Karpas-422 (cell line): ENCODE measurements around the gene CACUL1. TPM values are rescaled to one million over a fixed set of nuclear protein-coding genes. Genes with fewer than 3 reads are reported as not detected.
"Not testable (repeated sequence)": the region's sequence is repeated elsewhere in the genome, so short reads cannot be mapped to it uniquely, and the experiment has no call there.

Source experiments
- DNase-seq: peaks from one replicate; pipeline ENCODE4 v3.0.0-alpha.2; 2015
- H2AFZ ChIP-seq: fragments of 200-600 bp; sonication (generic); 2 replicates; pipeline ENCODE4 v1.6.1; 2014; ENCODE audit warnings: antibody characterized with exemption, low read length, mixed read lengths
- H3K27ac ChIP-seq: fragments of 200-600 bp; sonication (generic); 2 replicates; pipeline ENCODE4 v1.5.1; 2014; ENCODE audit warnings: mild to moderate bottlenecking, low read length, moderate library complexity
- H3K27me3 ChIP-seq: fragments of 200-600 bp; sonication (generic); 2 replicates; pipeline ENCODE4 v1.6.1; 2014; ENCODE audit warnings: low read length, mixed read lengths
- H3K36me3 ChIP-seq: fragments of 200-600 bp; sonication (generic); 2 replicates; pipeline ENCODE4 v1.6.1; 2014; ENCODE audit warnings: low read length, mixed read lengths; ENCODE audit not compliant: insufficient read depth
- H3K4me1 ChIP-seq: fragments of 200-600 bp; sonication (generic); 2 replicates; pipeline ENCODE4 v1.6.1; 2014; ENCODE audit warnings: mild to moderate bottlenecking, low read length, mixed read lengths
- H3K4me2 ChIP-seq: fragments of 200-600 bp; sonication (generic); 2 replicates; pipeline ENCODE4 v1.6.1; 2014; ENCODE audit warnings: low read length, low read depth, mild to moderate bottlenecking; ENCODE audit not compliant: poor library complexity, severe bottlenecking
- H3K4me3 ChIP-seq: fragments of 200-600 bp; sonication (generic); 2 replicates; pipeline ENCODE4 v1.5.1; 2014; ENCODE audit warnings: mild to moderate bottlenecking, antibody characterized with exemption, low read length, mixed read lengths
- H3K79me2 ChIP-seq: fragments of 200-600 bp; sonication (generic); 2 replicates; pipeline ENCODE4 v1.6.1; 2014; ENCODE audit warnings: mild to moderate bottlenecking, low read length, mixed read lengths
- H3K9ac ChIP-seq: fragments of 200-600 bp; sonication (generic); 2 replicates; pipeline ENCODE4 v1.6.0; 2014; ENCODE audit warnings: low read length
- H3K9me2 ChIP-seq: fragments of 200-600 bp; sonication (generic), shearing (Covaris generic); replicated peaks from 2 replicates; pipeline ENCODE4 v1.6.0; 2014; ENCODE audit warnings: mild to moderate bottlenecking, low read length, moderate library complexity; ENCODE audit not compliant: insufficient read depth
- H3K9me3 ChIP-seq: fragments of 300-700, 200-600 bp; sonication (generic); 2 replicates; pipeline ENCODE4 v1.6.1; 2014; ENCODE audit warnings: low read length, mixed read lengths
- H4K20me1 ChIP-seq: fragments of 200-600 bp; sonication (generic); 2 replicates; pipeline ENCODE4 v1.6.1; 2014; ENCODE audit warnings: mild to moderate bottlenecking, antibody characterized with exemption, low read length, low read depth; ENCODE audit not compliant: insufficient read depth
- total RNA-seq: library from RNA; depleted of rRNA; stranded (reverse); fragments of >200 nt; shearing (Covaris generic); gene quantifications from 2 replicates; pipeline ENCODE4 v1.2.3, GENCODE V29; 2014; ENCODE audit warnings: low replicate concordance

Gene CACUL1
- total RNA-seq, 1 experiment from 2014 or later, result 50.3 TPM

- no peak for DNase-seq
- Histone ChIP-seq H4K20me1 (peaks cover 4% of the 10 kb centered on the region; the same call in 1 of the 2 replicates), H3K27ac (no peak overlapping the region), H3K4me2 (no peak overlapping the region), H3K4me1 (peaks cover 9% of the 10 kb centered on the region), H3K79me2 (no peaks in the 10 kb centered on the region), H3K9me3 (no peaks in the 10 kb centered on the region), H3K36me3 (no peaks in the 10 kb centered on the region; the same call in 1 of the 2 replicates), H3K27me3 (no peaks in the 10 kb centered on the region), H2AFZ (no peak overlapping the region), H3K9me2 (no peaks in the 10 kb centered on the region), H3K4me3 (no peak overlapping the region), H3K9ac (no peak overlapping the region)
These were observed 86.4 kb downstream of the CACUL1 start for GRCh38 chr10:118668228-118668952.

GRCh38 chr10:118667732-118668131, 87.0 kb downstream of the CACUL1 start:
- Histone ChIP-seq H3K27me3 (no peaks in the 10 kb centered on the region), H3K27ac (no peak overlapping the region), H3K4me2 (no peak overlapping the region), H3K9ac (no peak overlapping the region), H3K79me2 (no peaks in the 10 kb centered on the region), H2AFZ (no peak overlapping the region), H3K4me1 (peaks cover 9% of the 10 kb centered on the region), H3K9me2 (no peaks in the 10 kb centered on the region), H3K9me3 (no peaks in the 10 kb centered on the region), H4K20me1 (no peaks in the 10 kb centered on the region), H3K4me3 (no peak overlapping the region), H3K36me3 (no peaks in the 10 kb centered on the region)
- no peak for DNase-seq

GRCh38 chr10:118666350-118666749, 88.4 kb downstream of the CACUL1 start:
- no peaks in the 10 kb centered on the region for H3K79me2 ChIP-seq
- H4K20me1 ChIP-seq, result no peaks in the 10 kb centered on the region
- H3K9me3 ChIP-seq, result no peaks in the 10 kb centered on the region
- no peak overlapping the region for H2AFZ ChIP-seq
- H3K36me3 ChIP-seq, result no peaks in the 10 kb centered on the region
- H3K27me3 ChIP-seq, result no peaks in the 10 kb centered on the region
- no peak overlapping the region for H3K4me3 ChIP-seq
- no peak for DNase-seq
- no peaks in the 10 kb centered on the region for H3K9me2 ChIP-seq
- no peak overlapping the region for H3K4me2 ChIP-seq
- no peak overlapping the region for H3K27ac ChIP-seq
- peaks cover 9% of the 10 kb centered on the region for H3K4me1 ChIP-seq
- H3K9ac ChIP-seq, result no peak overlapping the region

- Histone ChIP-seq H4K20me1 (no peaks in the 10 kb centered on the region), H3K4me3 (no peak overlapping the region), H3K36me3 (no peaks in the 10 kb centered on the region), H3K9ac (no peak overlapping the region), H3K4me2 (no peak overlapping the region), H2AFZ (no peak overlapping the region), H3K9me2 (no peaks in the 10 kb centered on the region), H3K27me3 (no peaks in the 10 kb centered on the region), H3K9me3 (no peaks in the 10 kb centered on the region), H3K79me2 (no peaks in the 10 kb centered on the region), H3K4me1 (peaks cover 2% of the 10 kb centered on the region), H3K27ac (no peak overlapping the region)
- DNase-seq, result peak; percentile 26
These were observed 90.4 kb downstream of the CACUL1 start for GRCh38 chr10:118664321-118664720.

GRCh38 chr10:118663176-118663575, 91.6 kb downstream of the CACUL1 start:
- no peak overlapping the region for H3K27ac ChIP-seq
- no peak overlapping the region for H3K9ac ChIP-seq
- H3K4me2 ChIP-seq, result no peak overlapping the region
- H3K4me3 ChIP-seq, result no peak overlapping the region
- H2AFZ ChIP-seq, result no peak overlapping the region
- no peaks in the 10 kb centered on the region for H3K9me2 ChIP-seq
- no peaks in the 10 kb centered on the region for H3K9me3 ChIP-seq
- no peak for DNase-seq
- H4K20me1 ChIP-seq, result no peaks in the 10 kb centered on the region
- H3K4me1 ChIP-seq, result no peaks in the 10 kb centered on the region
- H3K27me3 ChIP-seq, result no peaks in the 10 kb centered on the region
- no peaks in the 10 kb centered on the region for H3K36me3 ChIP-seq
- no peaks in the 10 kb centered on the region for H3K79me2 ChIP-seq

- Histone ChIP-seq H3K27me3 (no peaks in the 10 kb centered on the region), H4K20me1 (no peaks in the 10 kb centered on the region), H3K4me2 (no peak overlapping the region), H3K36me3 (no peaks in the 10 kb centered on the region), H3K4me1 (no peaks in the 10 kb centered on the region), H3K9ac (no peak overlapping the region), H2AFZ (no peak overlapping the region), H3K9me3 (no peaks in the 10 kb centered on the region), H3K27ac (no peak overlapping the region), H3K9me2 (no peaks in the 10 kb centered on the region), H3K4me3 (no peak overlapping the region), H3K79me2 (no peaks in the 10 kb centered on the region)
- peak; percentile 34 for DNase-seq
These were observed 92.3 kb downstream of the CACUL1 start for GRCh38 chr10:118662228-118663035.

- H2AFZ ChIP-seq, result no peak overlapping the region
- H3K9me3 ChIP-seq, result no peaks in the 10 kb centered on the region
- H3K79me2 ChIP-seq, result no peaks in the 10 kb centered on the region
- no peak overlapping the region for H3K4me2 ChIP-seq
- H4K20me1 ChIP-seq, result no peaks in the 10 kb centered on the region
- H3K4me1 ChIP-seq, result no peaks in the 10 kb centered on the region
- H3K27ac ChIP-seq, result no peak overlapping the region
- H3K9ac ChIP-seq, result no peak overlapping the region
- no peak overlapping the region for H3K4me3 ChIP-seq
- no peaks in the 10 kb centered on the region for H3K36me3 ChIP-seq
- H3K9me2 ChIP-seq, result no peaks in the 10 kb centered on the region
- DNase-seq, result peak; percentile 22
- H3K27me3 ChIP-seq, result no peaks in the 10 kb centered on the region
These were observed 96.0 kb downstream of the CACUL1 start for GRCh38 chr10:118658762-118659161.

GRCh38 chr10:118658168-118658567, 96.6 kb downstream of the CACUL1 start:
- H3K4me3 ChIP-seq, result not testable (repeated sequence)

More at GRCh38 chr10:118658168-118658567, 96.6 kb downstream of the CACUL1 start:
- not testable (repeated sequence) for H3K36me3 ChIP-seq, H3K9ac ChIP-seq, H2AFZ ChIP-seq, H3K4me1 ChIP-seq, H3K27ac ChIP-seq, H3K79me2 ChIP-seq, H4K20me1 ChIP-seq, H3K4me2 ChIP-seq, H3K9me3 ChIP-seq, H3K9me2 ChIP-seq, H3K27me3 ChIP-seq, DNase-seq
